Spleen (tissue), 11 donors: ENCODE measurements around the gene LRR1. TPM values are rescaled to one million over a fixed set of nuclear protein-coding genes. Genes with fewer than 3 reads are reported as not detected.

ENCODE experiments used
- DNase-seq: peaks from one replicate; pipeline ENCODE4 v3.0.0-alpha.2; 2020
- H3K27ac ChIP-seq, 8 donors: fragments of 200-600 bp; sonication (generic) in 7 of 8; 1 replicate in 4 of 8; 2 replicates in 4 of 8; pipeline versions ENCODE4 v1.5.0 to v1.8.0; 2016 to 2021; ENCODE audit warnings: inconsistent platforms in 4 of 8, mild to moderate bottlenecking in 4 of 8, moderate library complexity in 1 of 8
- H3K27me3 ChIP-seq, 7 donors: fragments of 200-600 bp; sonication (generic) in 6 of 7; replicated peaks in 1 of 7; 1 replicate in 4 of 7; 2 replicates in 3 of 7; pipeline versions ENCODE4 v1.5.0 to v1.8.0; 2016 to 2021; ENCODE audit warnings: inconsistent platforms in 3 of 7, mild to moderate bottlenecking in 1 of 7
- H3K36me3 ChIP-seq, 6 donors: fragments of 200-600 bp; sonication (generic) in 5 of 6; 1 replicate in 4 of 6; 2 replicates in 2 of 6; pipeline versions ENCODE4 v1.5.0 to v1.8.0; 2016 to 2021; ENCODE audit warnings: inconsistent platforms in 2 of 6
- H3K4me1 ChIP-seq, 6 donors: fragments of 200-600 bp; sonication (generic) in 5 of 6; 1 replicate in 3 of 6; 2 replicates in 3 of 6; pipeline versions ENCODE4 v1.5.0 to v1.8.0; 2016 to 2021; ENCODE audit warnings: inconsistent platforms in 3 of 6
- H3K4me3 ChIP-seq, 8 donors: fragments of 200-600 bp; sonication (generic) in 7 of 8; 1 replicate in 4 of 8; 2 replicates in 4 of 8; pipeline versions ENCODE4 v1.5.0 to v1.8.0; 2016 to 2021; ENCODE audit warnings: inconsistent platforms in 4 of 8, mild to moderate bottlenecking in 4 of 8, moderate library complexity in 2 of 8
- H3K9me3 ChIP-seq, 8 donors: fragments of 200-600 bp; sonication (generic) in 7 of 8; 1 replicate in 4 of 8; 2 replicates in 4 of 8; pipeline versions ENCODE4 v1.5.0 to v1.8.0; 2016 to 2021; ENCODE audit warnings: inconsistent platforms in 4 of 8
- POLR2A ChIP-seq, 3 donors: fragments of 450-650 bp; IDR thresholded peaks; one replicate each; pipeline ENCODE4 v1.5.1; 2017; ENCODE audit warnings: antibody characterized with exemption in 3 of 3, mild to moderate bottlenecking in 1 of 3
- POLR2AphosphoS5 ChIP-seq, 3 donors: sonication (generic); formaldehyde crosslinking; IDR thresholded peaks; one replicate each; pipeline ENCODE4 v1.5.1; 2017; ENCODE audit warnings: antibody characterized with exemption in 3 of 3
- WGBS, 5 donors: extraction: QIAGEN DNeasy Blood & Tissue Kit in 3 of 5; methylation state at CpG; one replicate each; pipeline versions ENCODE4 v1.1.5 to v1.1.7; 2013 to 2018; 5-methylcytosine and 5-hydroxymethylcytosine counted together
- intact Hi-C: fragments of 100-400 bp; cut with DNase I; formaldehyde crosslinking; loops from one replicate; pipeline ENCODE4 v1.15.0; 2023; ENCODE audit warnings: low total_unique reads
- polyA plus RNA-seq, 3 donors: library from polyadenylated mRNA; stranded (reverse); fragments of 200-250 nt; gene quantifications; one replicate each; pipeline ENCODE4 v1.2.1, GENCODE V29; 2013
- total RNA-seq, 7 donors: library from RNA; depleted of rRNA in 3 of 7; stranded (reverse); fragments of >200 nt in 3 of 7; fragmentation: NEBNext Ultra II Directional in 4 of 7; extraction: Animal tissue kit (Norgen Biotek cat#: 25700) in 4 of 7; gene quantifications; one replicate each; pipeline versions ENCODE4 v1.1.0 to v1.2.1, GENCODE V29; 2016 to 2021
- TF ChIP-seq, protein P1 (sequence below), 11 experiments: fragments of 200-600 bp in 7 of 11; fragments of 450-650 bp in 4 of 11; sonication (generic) in 4 of 11; IDR thresholded peaks in 8 of 11; conservative IDR thresholded peaks in 3 of 11; 1 replicate in 7 of 11; 2 replicates in 4 of 11; pipeline versions ENCODE4 v1.4.0 to v1.8.0; 2016 to 2021; ENCODE audit warnings: antibody characterized with exemption in 11 of 11, inconsistent platforms in 4 of 11, mild to moderate bottlenecking in 1 of 11
- donor health status: healthy with polysubstance abuse.
- donor health status: DM: no; HTN: no; CAD: no; lungs with moderate emphysema.
- donor health status: DM: no; HTN: no; CAD: no.
- donor health status: Bipolar disorder and iron deficiency.
- donor health status: healthy.
- donor health status: DM: no; HTN: no; CAD: no.
- donor health status: DM: yes; HTN: yes; CAD: no.

LRR1 gene
- total and polyA plus RNA-seq, 10 donors, result 8.8 to 16.5 (median 11.7) TPM

DNA sequence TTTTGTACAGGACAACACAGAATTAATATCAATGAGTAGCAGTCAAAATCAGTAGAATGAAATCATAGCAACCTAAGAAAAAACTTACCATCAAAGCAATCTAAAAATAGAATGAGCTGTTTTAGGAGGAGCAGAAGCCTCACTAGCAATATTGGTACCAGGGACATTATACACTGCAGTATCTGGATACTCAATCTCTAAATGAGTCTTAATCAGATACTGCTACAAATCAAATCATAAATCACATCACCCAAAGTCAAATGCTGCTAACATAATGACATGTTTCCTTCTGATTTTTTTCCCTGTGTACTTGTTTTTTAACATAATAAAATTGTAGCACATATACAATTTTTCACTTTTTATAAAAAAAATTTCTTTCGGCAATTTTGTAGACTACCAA is 20.6 kb upstream of the LRR1 start:
- no peak for DNase-seq
- Histone ChIP-seq H3K4me3 (no peak overlapping the region), H3K9me3 (no peaks in the 10 kb centered on the region), H3K27ac (no peak overlapping the region), H3K4me1 (peaks cover 5 to 37% (median 15%) of the 10 kb centered on the region in 6 donors), H3K36me3 (peaks cover 0 to 68% (median 31%) of the 10 kb centered on the region in 6 donors), H3K27me3 (no peaks in the 10 kb centered on the region)
- WGBS, 5 donors, result 97 to 100% (median 98%) methylated on average over 1 of the region's 1 CpG
- TF ChIP-seq POLR2A (IDR thresholded peaks at IDR 0.05) (no peak), POLR2AphosphoS5 (IDR thresholded peaks at IDR 0.05) (no peak)
- TF ChIP-seq, protein P1, sequence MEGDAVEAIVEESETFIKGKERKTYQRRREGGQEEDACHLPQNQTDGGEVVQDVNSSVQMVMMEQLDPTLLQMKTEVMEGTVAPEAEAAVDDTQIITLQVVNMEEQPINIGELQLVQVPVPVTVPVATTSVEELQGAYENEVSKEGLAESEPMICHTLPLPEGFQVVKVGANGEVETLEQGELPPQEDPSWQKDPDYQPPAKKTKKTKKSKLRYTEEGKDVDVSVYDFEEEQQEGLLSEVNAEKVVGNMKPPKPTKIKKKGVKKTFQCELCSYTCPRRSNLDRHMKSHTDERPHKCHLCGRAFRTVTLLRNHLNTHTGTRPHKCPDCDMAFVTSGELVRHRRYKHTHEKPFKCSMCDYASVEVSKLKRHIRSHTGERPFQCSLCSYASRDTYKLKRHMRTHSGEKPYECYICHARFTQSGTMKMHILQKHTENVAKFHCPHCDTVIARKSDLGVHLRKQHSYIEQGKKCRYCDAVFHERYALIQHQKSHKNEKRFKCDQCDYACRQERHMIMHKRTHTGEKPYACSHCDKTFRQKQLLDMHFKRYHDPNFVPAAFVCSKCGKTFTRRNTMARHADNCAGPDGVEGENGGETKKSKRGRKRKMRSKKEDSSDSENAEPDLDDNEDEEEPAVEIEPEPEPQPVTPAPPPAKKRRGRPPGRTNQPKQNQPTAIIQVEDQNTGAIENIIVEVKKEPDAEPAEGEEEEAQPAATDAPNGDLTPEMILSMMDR (IDR thresholded peaks at IDR 0.05 in 8 of 11, conservative IDR thresholded peaks at IDR 0.05 in 3 of 11), result no peak
- intact Hi-C loops, result no loop called here

GRCh38 chr14:49579841-49580240 is 18.9 kb upstream of the LRR1 start:
- no peaks in the 10 kb centered on the region for H3K27me3 ChIP-seq
- no peaks in the 10 kb centered on the region for H3K9me3 ChIP-seq
- peaks cover 0 to 70% (median 39%) of the 10 kb centered on the region in 6 donors for H3K36me3 ChIP-seq
- no peak for DNase-seq
- intact Hi-C loops, result no loop called here
- 76 to 95% (median 89%) methylated on average over 2 of the region's 2 CpGs for WGBS, 5 donors
- H3K4me3 ChIP-seq, result no peak overlapping the region
- peaks cover 19 to 54% (median 32%) of the 10 kb centered on the region in 6 donors for H3K4me1 ChIP-seq
- H3K27ac ChIP-seq, result no peak overlapping the region
- TF ChIP-seq POLR2AphosphoS5 (IDR thresholded peaks at IDR 0.05), result no peak
- TF ChIP-seq POLR2A (IDR thresholded peaks at IDR 0.05), result no peak
- TF ChIP-seq, protein P1 (IDR thresholded peaks at IDR 0.05 in 8 of 11, conservative IDR thresholded peaks at IDR 0.05 in 3 of 11), result no peak

DNA sequence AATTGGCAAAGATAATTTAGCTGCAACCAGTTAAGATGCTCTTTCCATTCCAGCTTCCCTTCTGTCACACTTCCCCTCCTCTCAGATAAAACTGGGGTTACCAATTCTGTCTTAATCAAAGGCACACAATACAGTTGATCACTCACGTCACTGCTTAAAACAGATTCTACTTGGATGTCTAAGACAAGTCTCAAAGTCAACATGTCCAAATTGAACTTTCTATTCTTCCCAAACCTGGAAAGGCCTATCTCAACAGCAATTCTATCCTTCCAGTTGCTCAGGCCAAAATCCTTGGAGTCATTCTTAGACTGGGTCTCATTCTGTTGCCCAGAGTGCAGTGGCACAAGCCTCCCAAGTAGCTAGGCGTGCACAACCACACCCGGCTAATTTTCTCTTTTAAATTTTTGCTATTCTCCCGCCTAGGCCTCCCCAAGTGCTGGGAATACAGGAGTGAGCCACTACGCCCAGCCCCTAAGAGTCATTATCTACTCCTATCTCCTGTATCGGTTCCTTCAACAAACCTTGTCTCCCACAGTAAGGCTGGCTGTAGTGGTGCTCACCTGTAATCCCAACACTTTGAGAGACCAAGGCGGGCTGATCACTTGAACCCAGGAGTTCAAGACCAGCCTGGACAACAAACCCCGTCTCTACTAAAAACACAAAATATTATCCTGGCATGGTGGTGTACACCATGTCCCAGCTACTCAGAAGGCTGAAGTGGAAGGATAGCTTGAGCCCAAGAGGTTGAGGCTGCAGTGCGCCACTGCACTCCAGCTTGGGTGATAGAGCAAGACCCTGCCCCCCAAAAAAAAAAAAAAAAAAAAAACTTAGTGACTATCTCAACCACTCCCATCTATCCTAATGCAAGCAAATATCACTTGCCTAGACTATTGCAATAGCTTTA is 17.3 kb upstream of the LRR1 start:
- no peaks in the 10 kb centered on the region for H3K9me3 ChIP-seq
- WGBS, 5 donors, result 75 to 92% (median 85%) methylated on average over 9 of the region's 9 CpGs
- no peaks in the 10 kb centered on the region for H3K27me3 ChIP-seq
- no peak overlapping the region for H3K4me3 ChIP-seq
- H3K27ac ChIP-seq, result no peak overlapping the region
- intact Hi-C loops, result no loop called here
- DNase-seq, result no peak
- no peak for TF ChIP-seq POLR2A (IDR thresholded peaks at IDR 0.05)
- no peak for TF ChIP-seq POLR2AphosphoS5 (IDR thresholded peaks at IDR 0.05)
- TF ChIP-seq, protein P1 (IDR thresholded peaks at IDR 0.05 in 8 of 11, conservative IDR thresholded peaks at IDR 0.05 in 3 of 11), result no peak
- H3K4me1 ChIP-seq, result peaks cover 21 to 64% (median 39%) of the 10 kb centered on the region in 6 donors
- H3K36me3 ChIP-seq, result peaks cover 0 to 55% (median 32%) of the 10 kb centered on the region in 6 donors
